GM12865 (cell line): ENCODE measurements around the gene IL25.

ENCODE experiments used
- DNase-seq: peaks from one replicate; pipeline ENCODE4 v3.0.0; 2010; ENCODE audit warnings: low read depth
- H3K4me3 ChIP-seq: 2 replicates; pipeline ENCODE4 v1.5.1; 2011; ENCODE audit warnings: mild to moderate bottlenecking, low read depth, low read length, control low read depth
- CTCF ChIP-seq: IDR thresholded peaks from 2 replicates; pipeline ENCODE4 v1.5.1; 2011; ENCODE audit warnings: low read length, control low read depth, low read depth, inconsistent platforms; ENCODE audit not compliant: insufficient read depth; ENCODE audit errors: missing control alignments

IL25 gene

GRCh38 chr14:23401291-23401690, 28.7 kb downstream of the IL25 start:
- H3K4me3 ChIP-seq = no peak overlapping the region
- DNase-seq = no peak
- TF ChIP-seq CTCF = no peak

GRCh38 chr14:23402296-23403138, 29.9 kb downstream of the IL25 start:
- H3K4me3 ChIP-seq = no peak overlapping the region
- no peak for TF ChIP-seq CTCF
- no peak for DNase-seq

- no peak for TF ChIP-seq CTCF
- no peak overlapping the region for H3K4me3 ChIP-seq
- no peak for DNase-seq
Observed at GRCh38 chr14:23403139-23403438, 30.5 kb downstream of the IL25 start.

- no peak for DNase-seq
- no peak for TF ChIP-seq CTCF
Observed at GRCh38 chr14:23403908-23404307, 31.3 kb downstream of the IL25 start.

DNA sequence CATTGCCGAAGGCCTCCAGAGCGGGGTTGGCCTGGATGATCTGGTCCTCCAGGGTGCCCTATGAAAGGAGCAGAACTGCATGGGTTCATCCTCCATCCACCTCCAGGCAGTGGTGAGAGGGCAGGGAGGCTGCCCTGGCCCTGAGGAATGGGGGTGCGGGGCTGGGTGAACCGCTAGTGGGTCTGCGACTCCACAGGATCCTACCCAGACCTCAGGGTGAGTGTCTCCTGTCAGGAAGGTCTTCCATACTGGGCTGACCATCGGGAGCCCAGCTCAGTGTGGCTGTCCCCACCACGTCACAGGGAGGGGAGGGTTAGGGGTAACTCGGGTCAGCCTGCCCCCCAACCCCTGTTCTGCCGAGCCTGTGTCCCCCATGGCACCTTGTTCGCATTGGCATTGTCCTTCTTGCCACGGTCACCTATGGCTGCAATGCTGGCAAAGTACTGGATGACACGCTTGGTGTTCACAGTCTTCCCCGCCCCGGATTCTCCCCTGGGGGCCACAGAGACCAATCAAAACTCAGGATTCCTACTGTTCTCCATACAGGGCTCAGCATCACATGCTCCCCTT, 31.8 kb downstream of the IL25 start:
- TF ChIP-seq CTCF = no peak
- no peak for DNase-seq
- H3K4me3 ChIP-seq = no peak overlapping the region

More at GRCh38 chr14:23403908-23404307, 31.3 kb downstream of the IL25 start:
- no peak overlapping the region for H3K4me3 ChIP-seq

DNA sequence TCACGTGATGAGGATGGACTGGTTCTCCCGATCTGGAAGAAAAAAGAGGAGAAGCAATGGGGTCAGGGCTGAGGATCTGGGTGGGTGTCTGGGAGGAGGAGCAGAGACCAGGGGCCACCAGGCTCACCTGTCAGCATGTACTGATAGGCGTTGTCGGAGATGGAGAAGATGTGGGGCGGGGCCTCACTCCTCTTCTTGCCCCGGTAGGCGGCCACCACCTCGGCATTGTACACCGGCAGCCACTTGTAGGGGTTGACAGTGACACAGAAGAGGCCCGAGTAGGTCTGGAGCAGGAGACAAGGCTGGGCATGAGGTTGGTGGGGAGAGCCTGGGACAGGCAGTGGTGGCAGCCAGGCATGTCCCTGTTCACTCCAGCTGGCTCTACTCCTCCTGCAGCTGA, 32.5 kb downstream of the IL25 start:
- H3K4me3 ChIP-seq = no peak overlapping the region
- no peak for TF ChIP-seq CTCF
- DNase-seq = no peak
